ENCODE data around the gene TP53INP2. TPM values are rescaled to one million over a fixed set of nuclear protein-coding genes. Genes with fewer than 3 reads are reported as not detected.
A peak's percentile ranks its signal among the peaks of the same experiment; 100 is the strongest.

TP53INP2 gene
- total and polyA plus RNA-seq, 9 of the 15 experiments (the other 6 are each of a cell fraction or from before 2014, with no cell fraction given), result 0.43 to 5.0 (median 1.3) TPM

DNA sequence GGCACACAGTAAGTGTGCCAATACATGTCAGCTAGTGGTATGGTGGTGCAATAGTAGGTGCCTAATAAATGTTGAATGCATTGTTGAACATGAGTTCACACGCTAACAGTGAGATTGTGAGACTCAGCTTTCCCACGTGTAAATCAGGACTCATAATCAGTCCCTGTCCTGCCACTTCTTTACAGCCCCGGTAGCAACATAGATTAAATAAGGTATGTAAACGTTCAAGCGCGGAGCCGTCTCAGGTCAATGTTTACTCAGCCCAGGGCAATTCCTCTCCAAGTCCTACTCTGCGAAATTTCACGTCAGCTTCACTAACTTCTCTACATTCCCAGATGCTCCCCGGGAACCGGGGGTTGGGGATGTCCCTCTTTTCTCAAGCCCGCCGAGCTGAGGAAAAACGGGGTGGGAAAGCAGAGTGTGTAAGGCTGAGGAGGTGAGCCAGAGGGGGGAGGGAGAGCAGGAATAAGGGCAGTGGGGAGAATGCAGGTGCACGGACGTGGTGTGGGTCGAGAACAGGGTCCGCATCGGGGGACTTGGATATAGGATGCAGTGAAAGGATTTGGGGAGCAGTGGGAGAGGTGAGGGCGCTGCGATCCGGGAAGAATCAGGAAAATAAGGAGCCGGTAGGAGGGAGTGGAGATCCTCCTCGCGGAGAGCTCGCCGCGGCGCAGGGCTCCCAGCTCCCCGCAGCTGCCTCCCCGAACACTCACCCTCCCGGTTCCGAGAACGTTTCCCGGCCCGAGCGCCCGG, 544 bp upstream of the TP53INP2 start (continued):
- TF ChIP-seq, protein P1, sequence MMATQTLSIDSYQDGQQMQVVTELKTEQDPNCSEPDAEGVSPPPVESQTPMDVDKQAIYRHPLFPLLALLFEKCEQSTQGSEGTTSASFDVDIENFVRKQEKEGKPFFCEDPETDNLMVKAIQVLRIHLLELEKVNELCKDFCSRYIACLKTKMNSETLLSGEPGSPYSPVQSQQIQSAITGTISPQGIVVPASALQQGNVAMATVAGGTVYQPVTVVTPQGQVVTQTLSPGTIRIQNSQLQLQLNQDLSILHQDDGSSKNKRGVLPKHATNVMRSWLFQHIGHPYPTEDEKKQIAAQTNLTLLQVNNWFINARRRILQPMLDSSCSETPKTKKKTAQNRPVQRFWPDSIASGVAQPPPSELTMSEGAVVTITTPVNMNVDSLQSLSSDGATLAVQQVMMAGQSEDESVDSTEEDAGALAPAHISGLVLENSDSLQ (IDR thresholded peaks at IDR 0.05), result no peak
- TF ChIP-seq, protein P2, sequence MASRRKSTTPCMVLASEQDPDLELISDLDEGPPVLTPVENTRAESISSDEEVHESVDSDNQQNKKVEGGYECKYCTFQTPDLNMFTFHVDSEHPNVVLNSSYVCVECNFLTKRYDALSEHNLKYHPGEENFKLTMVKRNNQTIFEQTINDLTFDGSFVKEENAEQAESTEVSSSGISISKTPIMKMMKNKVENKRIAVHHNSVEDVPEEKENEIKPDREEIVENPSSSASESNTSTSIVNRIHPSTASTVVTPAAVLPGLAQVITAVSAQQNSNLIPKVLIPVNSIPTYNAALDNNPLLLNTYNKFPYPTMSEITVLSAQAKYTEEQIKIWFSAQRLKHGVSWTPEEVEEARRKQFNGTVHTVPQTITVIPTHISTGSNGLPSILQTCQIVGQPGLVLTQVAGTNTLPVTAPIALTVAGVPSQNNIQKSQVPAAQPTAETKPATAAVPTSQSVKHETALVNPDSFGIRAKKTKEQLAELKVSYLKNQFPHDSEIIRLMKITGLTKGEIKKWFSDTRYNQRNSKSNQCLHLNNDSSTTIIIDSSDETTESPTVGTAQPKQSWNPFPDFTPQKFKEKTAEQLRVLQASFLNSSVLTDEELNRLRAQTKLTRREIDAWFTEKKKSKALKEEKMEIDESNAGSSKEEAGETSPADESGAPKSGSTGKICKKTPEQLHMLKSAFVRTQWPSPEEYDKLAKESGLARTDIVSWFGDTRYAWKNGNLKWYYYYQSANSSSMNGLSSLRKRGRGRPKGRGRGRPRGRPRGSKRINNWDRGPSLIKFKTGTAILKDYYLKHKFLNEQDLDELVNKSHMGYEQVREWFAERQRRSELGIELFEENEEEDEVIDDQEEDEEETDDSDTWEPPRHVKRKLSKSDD (conservative IDR thresholded peaks at IDR 0.05; ENCODE audit: low read length), result no peak
- TF ChIP-seq HDAC2 (IDR thresholded peaks at IDR 0.05), result 0 out of 2 replicates have a peak, but pooled peaks have one; percentile 20
- TF ChIP-seq, protein P3, sequence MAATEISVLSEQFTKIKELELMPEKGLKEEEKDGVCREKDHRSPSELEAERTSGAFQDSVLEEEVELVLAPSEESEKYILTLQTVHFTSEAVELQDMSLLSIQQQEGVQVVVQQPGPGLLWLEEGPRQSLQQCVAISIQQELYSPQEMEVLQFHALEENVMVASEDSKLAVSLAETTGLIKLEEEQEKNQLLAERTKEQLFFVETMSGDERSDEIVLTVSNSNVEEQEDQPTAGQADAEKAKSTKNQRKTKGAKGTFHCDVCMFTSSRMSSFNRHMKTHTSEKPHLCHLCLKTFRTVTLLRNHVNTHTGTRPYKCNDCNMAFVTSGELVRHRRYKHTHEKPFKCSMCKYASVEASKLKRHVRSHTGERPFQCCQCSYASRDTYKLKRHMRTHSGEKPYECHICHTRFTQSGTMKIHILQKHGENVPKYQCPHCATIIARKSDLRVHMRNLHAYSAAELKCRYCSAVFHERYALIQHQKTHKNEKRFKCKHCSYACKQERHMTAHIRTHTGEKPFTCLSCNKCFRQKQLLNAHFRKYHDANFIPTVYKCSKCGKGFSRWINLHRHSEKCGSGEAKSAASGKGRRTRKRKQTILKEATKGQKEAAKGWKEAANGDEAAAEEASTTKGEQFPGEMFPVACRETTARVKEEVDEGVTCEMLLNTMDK (IDR thresholded peaks at IDR 0.05; ENCODE audit: borderline replicate concordance, insufficient read depth, low read depth, low read length, poor library complexity, severe bottlenecking), result no peak
- 0 out of 2 replicates have a peak, but pooled peaks have one; percentile 18 for TF ChIP-seq SMARCA5 (IDR thresholded peaks at IDR 0.05)
- TF ChIP-seq POLR2H (tag; IDR thresholded peaks at IDR 0.05; ENCODE audit: low read depth), result no peak
- TF ChIP-seq KLF1 (tag; IDR thresholded peaks at IDR 0.05), result no peak
- TF ChIP-seq NRF1 (conservative IDR thresholded peaks at IDR 0.05 in 1 of 2, IDR thresholded peaks at IDR 0.05 in 1 of 2), result 0 out of 4 replicates have a peak, but pooled peaks of 1 of the 2 experiments have one; percentile 8
- TF ChIP-seq NFE2L1 (tag; IDR thresholded peaks at IDR 0.05; ENCODE audit: borderline replicate concordance, low read depth), result no peak
- no peak for TF ChIP-seq ZNF143 (CRISPR knock-in tag; IDR thresholded peaks at IDR 0.05)
- TF ChIP-seq ZC3H8 (IDR thresholded peaks at IDR 0.05), result peak; percentile 18; the same call in 1 of the 2 replicates
- TF ChIP-seq LARP7 (IDR thresholded peaks at IDR 0.05), result peak; percentile 77; the same call in 1 of the 2 replicates
- TF ChIP-seq PURB (CRISPR knock-in tag; IDR thresholded peaks at IDR 0.05; ENCODE audit: low read depth), result no peak
- TF ChIP-seq NUFIP1 (IDR thresholded peaks at IDR 0.05; ENCODE audit: partially characterized antibody), result no peak
- TF ChIP-seq CHD1 (IDR thresholded peaks at IDR 0.05; ENCODE audit: low read length), result no peak
- no peak for TF ChIP-seq NFE2 (IDR thresholded peaks at IDR 0.05; ENCODE audit: low read depth)
- no peak for TF ChIP-seq SREBF2 (CRISPR knock-in tag; IDR thresholded peaks at IDR 0.05)
- TF ChIP-seq MYNN (IDR thresholded peaks at IDR 0.05), result no peak
- no peak for TF ChIP-seq MYNN (CRISPR knock-in tag; IDR thresholded peaks at IDR 0.05)
- TF ChIP-seq, protein P4, sequence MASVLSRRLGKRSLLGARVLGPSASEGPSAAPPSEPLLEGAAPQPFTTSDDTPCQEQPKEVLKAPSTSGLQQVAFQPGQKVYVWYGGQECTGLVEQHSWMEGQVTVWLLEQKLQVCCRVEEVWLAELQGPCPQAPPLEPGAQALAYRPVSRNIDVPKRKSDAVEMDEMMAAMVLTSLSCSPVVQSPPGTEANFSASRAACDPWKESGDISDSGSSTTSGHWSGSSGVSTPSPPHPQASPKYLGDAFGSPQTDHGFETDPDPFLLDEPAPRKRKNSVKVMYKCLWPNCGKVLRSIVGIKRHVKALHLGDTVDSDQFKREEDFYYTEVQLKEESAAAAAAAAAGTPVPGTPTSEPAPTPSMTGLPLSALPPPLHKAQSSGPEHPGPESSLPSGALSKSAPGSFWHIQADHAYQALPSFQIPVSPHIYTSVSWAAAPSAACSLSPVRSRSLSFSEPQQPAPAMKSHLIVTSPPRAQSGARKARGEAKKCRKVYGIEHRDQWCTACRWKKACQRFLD (CRISPR knock-in tag; IDR thresholded peaks at IDR 0.05), result no peak
- TF ChIP-seq, protein P5, sequence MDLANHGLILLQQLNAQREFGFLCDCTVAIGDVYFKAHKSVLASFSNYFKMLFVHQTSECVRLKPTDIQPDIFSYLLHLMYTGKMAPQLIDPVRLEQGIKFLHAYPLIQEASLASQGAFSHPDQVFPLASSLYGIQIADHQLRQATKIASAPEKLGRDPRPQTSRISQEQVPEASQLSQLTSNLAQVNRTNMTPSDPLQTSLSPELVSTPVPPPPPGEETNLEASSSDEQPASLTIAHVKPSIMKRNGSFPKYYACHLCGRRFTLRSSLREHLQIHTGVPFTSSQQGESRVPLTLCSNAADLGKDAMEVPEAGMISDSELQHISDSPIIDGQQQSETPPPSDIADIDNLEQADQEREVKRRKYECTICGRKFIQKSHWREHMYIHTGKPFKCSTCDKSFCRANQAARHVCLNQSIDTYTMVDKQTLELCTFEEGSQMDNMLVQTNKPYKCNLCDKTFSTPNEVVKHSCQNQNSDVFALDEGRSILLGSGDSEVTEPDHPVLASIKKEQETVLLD (IDR thresholded peaks at IDR 0.05), result 0 out of 2 replicates have a peak, but pooled peaks have one; percentile 30
